K562 treated with DMSO at 1 percent for 12 hours (cell line): ENCODE results near the gene CAST. TPM values are rescaled to one million over a fixed set of nuclear protein-coding genes. Genes with fewer than 3 reads are reported as not detected.

ENCODE experiments used
- total RNA-seq: library from RNA; unstranded; fragments of 300-600 nt; gene quantifications from 2 replicates; pipeline ENCODE4 v1.2.3, GENCODE V29; 2022; ENCODE audit not compliant: insufficient read depth

CAST gene, protein sequence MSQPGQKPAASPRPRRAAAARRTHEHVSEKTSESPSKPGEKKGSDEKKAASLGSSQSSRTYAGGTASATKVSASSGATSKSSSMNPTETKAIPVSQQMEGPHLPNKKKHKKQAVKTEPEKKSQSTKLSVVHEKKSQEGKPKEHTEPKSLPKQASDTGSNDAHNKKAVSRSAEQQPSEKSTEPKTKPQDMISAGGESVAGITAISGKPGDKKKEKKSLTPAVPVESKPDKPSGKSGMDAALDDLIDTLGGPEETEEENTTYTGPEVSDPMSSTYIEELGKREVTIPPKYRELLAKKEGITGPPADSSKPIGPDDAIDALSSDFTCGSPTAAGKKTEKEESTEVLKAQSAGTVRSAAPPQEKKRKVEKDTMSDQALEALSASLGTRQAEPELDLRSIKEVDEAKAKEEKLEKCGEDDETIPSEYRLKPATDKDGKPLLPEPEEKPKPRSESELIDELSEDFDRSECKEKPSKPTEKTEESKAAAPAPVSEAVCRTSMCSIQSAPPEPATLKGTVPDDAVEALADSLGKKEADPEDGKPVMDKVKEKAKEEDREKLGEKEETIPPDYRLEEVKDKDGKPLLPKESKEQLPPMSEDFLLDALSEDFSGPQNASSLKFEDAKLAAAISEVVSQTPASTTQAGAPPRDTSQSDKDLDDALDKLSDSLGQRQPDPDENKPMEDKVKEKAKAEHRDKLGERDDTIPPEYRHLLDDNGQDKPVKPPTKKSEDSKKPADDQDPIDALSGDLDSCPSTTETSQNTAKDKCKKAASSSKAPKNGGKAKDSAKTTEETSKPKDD
- 20.0 and 59.2 TPM in 2 replicates for total RNA-seq

DNA sequence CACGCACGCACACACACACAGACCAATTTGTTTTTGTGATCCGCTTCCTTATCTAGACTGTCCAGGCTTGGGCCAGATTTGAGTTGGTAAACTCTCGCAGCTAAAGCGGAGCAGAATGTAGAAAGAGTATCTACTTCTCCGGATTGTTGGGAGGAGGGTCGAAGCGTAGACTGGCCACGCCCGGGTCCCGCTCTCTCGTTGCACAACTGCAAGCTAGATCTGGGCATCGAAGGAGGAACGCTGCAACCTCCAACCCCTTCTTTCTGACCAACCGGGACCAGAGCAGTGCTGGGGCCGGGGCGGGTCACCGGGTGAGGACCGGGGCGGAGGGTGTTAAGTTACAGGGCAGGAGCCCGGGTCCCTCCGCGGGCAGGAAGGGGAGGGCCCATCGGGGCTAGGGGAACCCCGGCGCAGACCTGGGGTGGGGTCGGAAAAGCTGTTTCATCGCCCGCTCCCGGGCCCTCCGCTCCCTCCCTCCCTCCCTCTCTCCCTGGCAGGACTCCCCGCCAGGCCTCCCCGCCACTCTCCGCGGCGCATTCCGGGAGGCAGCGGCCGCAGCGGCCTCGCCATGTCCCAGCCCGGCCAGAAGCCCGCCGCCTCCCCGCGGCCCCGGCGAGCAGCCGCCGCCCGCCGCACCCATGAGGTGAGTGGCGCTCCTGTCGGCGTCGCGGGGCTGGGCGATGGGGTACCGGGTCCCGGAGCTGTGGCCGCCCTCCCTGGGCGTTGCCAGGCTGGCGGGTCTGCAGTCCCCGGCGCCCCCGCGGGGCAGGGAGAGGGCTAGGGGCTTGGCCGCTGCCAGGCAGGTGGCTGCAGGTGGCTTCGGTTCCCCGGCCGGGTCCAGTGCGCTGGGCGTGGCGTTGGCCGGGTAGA lies at the start of gene CAST:
CAST (plus strand) TSS at position 522 of the 870 bp plus-strand sequence; CDS start at position 569, 47 bp downstream.

Other genes starting within 250 kb of the CAST start
- gene PCSK1, start 229.1 kb upstream of the CAST start, total RNA-seq, result not detected in 2 replicates
- 15.4 and 54.3 TPM in 2 replicates for gene ERAP1, start 145.6 kb downstream of the CAST start, total RNA-seq
- gene ERAP2, start 214.1 kb downstream of the CAST start, total RNA-seq, result 0.93 and 3.1 TPM in 2 replicates